T-helper 1 cell treated with Interleukin-12 subunit alpha and Interleukin-12 subunit beta and Interleukin-4 antibody, amounts not matched to agents 30 ng/mL and 1 ng/mL, for 36 hours (primary cell): ENCODE data around the gene KRTAP12-3. TPM values are rescaled to one million over a fixed set of nuclear protein-coding genes. Genes with fewer than 3 reads are reported as not detected.
"Not testable (repeated sequence)": the region's sequence is repeated elsewhere in the genome, so short reads cannot be mapped to it uniquely, and the experiment has no call there.

Source experiments
- intact Hi-C: fragments of 100-400 bp; cut with micrococcal nuclease; formaldehyde crosslinking; loops from one replicate; pipeline ENCODE4 v1.15.1; 2024
- total RNA-seq: library from RNA; stranded (reverse); gene quantifications from 2 replicates; pipeline ENCODE4 v1.2.3, GENCODE V29; 2022

Gene KRTAP12-3
- not detected in 2 replicates for total RNA-seq

GRCh38 chr21:44657635-44658540 is at the start of gene KRTAP12-3:
TSS of gene KRTAP12-3 (plus strand) at chr21:44657932. CDS start at chr21:44657980, 48 bp downstream.
- intact Hi-C loops: loop anchor here (1.0 to 10.0 kb wide), 4 partner anchors 13 to 147 kb away; partner anchors contain the start of gene UBE2G2

GRCh38 chr21:44609193-44609592 is 48.5 kb upstream of the KRTAP12-3 start:
- intact Hi-C loops: no loop called here

- intact Hi-C loops: not testable (repeated sequence)
These were observed 47.4 kb upstream of the KRTAP12-3 start for GRCh38 chr21:44610157-44610843.

GRCh38 chr21:44611551-44611950 is 46.2 kb upstream of the KRTAP12-3 start:
- intact Hi-C loops: no loop called here

- intact Hi-C loops: no loop called here
These were observed 45.7 kb upstream of the KRTAP12-3 start, which contains the start of gene KRTAP10-8 for GRCh38 chr21:44612029-44612486. TSS of gene KRTAP10-8 (plus strand) at chr21:44612079. CDS start at chr21:44612101, 22 bp downstream.

- intact Hi-C loops: no loop called here
These were observed 45.0 kb upstream of the KRTAP12-3 start for GRCh38 chr21:44612669-44613229.

- intact Hi-C loops: no loop called here
These were observed 44.2 kb upstream of the KRTAP12-3 start for GRCh38 chr21:44613386-44614155.

- intact Hi-C loops: no loop called here
These were observed 43.5 kb upstream of the KRTAP12-3 start for GRCh38 chr21:44614161-44614631.

GRCh38 chr21:44614961-44615391 is 42.8 kb upstream of the KRTAP12-3 start:
- intact Hi-C loops: no loop called here

- intact Hi-C loops: no loop called here
These were observed 42.3 kb upstream of the KRTAP12-3 start for GRCh38 chr21:44615466-44615865.

- intact Hi-C loops: no loop called here
These were observed 41.7 kb upstream of the KRTAP12-3 start for GRCh38 chr21:44615911-44616590.

GRCh38 chr21:44616591-44616926 is 41.2 kb upstream of the KRTAP12-3 start:
- intact Hi-C loops: no loop called here

GRCh38 chr21:44617071-44617501 is 40.6 kb upstream of the KRTAP12-3 start:
- intact Hi-C loops: no loop called here

GRCh38 chr21:44618504-44618903 is 39.2 kb upstream of the KRTAP12-3 start:
- intact Hi-C loops: no loop called here

- intact Hi-C loops: loop anchor here (1.0 kb wide), 2 partner anchors 35 to 38 kb away; partner anchors contain the start of gene KRTAP12-3
These were observed 38.8 kb upstream of the KRTAP12-3 start for GRCh38 chr21:44618909-44619308.

GRCh38 chr21:44619886-44620285 is 37.8 kb upstream of the KRTAP12-3 start:
- intact Hi-C loops: loop anchor here (1.0 kb wide), 2 partner anchors 36 to 37 kb away; partner anchors contain the start of gene KRTAP12-3

GRCh38 chr21:44623575-44623974 is 34.2 kb upstream of the KRTAP12-3 start:
- intact Hi-C loops: no loop called here

- intact Hi-C loops: no loop called here
These were observed 32.0 kb upstream of the KRTAP12-3 start for GRCh38 chr21:44625756-44626155.

GRCh38 chr21:44626262-44626661 is 31.5 kb upstream of the KRTAP12-3 start:
- intact Hi-C loops: no loop called here

- intact Hi-C loops: no loop called here
These were observed 31.0 kb upstream of the KRTAP12-3 start, which contains the start of gene KRTAP10-9 for GRCh38 chr21:44626673-44627143. TSS of gene KRTAP10-9 (plus strand) at chr21:44627093. CDS start at chr21:44627172, 79 bp downstream.
